HCT116 (cell line): Measurements from ENCODE around the gene SLC25A25. TPM values are rescaled to one million over a fixed set of nuclear protein-coding genes. Genes with fewer than 3 reads are reported as not detected.

ENCODE experiments used
- ATAC-seq: fragments of 200-7000 bp; cut with Tn5 transposase; 2 replicates; pipeline ENCODE4 v1.9.1; 2020; ENCODE audit warnings: mild to moderate bottlenecking, moderate library complexity
- BruUV-seq: library from RNA; stranded (reverse); fragments of 400-500 nt; replicated peaks from 2 replicates; lab custom pipeline; 2021; lab: Mats Ljungman, UMichigan
- CTCF ChIA-PET: fragments of 300-600 bp; sonication (Branson Sonifier 250); formaldehyde crosslinking; loops from one replicate; lab custom pipeline; 2021; ENCODE audit warnings: antibody characterized with exemption; lab: Charles Lee
- POLR2A ChIA-PET: fragments of 300-600, 350-600 bp; sonication (Branson Sonifier 250); formaldehyde crosslinking; loops from one replicate; lab custom pipeline; 2021; ENCODE audit warnings: antibody characterized with exemption; lab: Charles Lee
- RAD21 ChIA-PET, 2 experiments: fragments of 300-600 bp; sonication (Branson Sonifier 250); formaldehyde crosslinking; loops; one replicate each; lab custom pipeline; 2023; ENCODE audit warnings: low total read pairs in 2 of 2; ENCODE audit not compliant: uncharacterized antibody in 2 of 2, unreplicated experiment in 2 of 2, low non-redundant PET in 1 of 2; lab: Charles Lee
- DNase-seq: peaks from one replicate; pipeline ENCODE4 v3.0.0-alpha.2; 2010; ENCODE audit warnings: low read depth, low spot score
- H2AFZ ChIP-seq: fragments of 200-600 bp; shearing (Covaris generic), sonication (generic); 2 replicates; pipeline ENCODE4 v1.6.1; 2017; ENCODE audit warnings: low read depth, mixed run types, mixed read lengths, antibody characterized with exemption, low read length; ENCODE audit not compliant: poor library complexity, severe bottlenecking
- H3K27ac ChIP-seq: 2 replicates; pipeline ENCODE4 v1.5.1; 2012; ENCODE audit warnings: low read depth, low read length
- H3K27me3 ChIP-seq: fragments of 200-600 bp; sonication (generic); 2 replicates; pipeline ENCODE4 v1.6.1; 2016; ENCODE audit warnings: mixed run types, low read length, mixed read lengths; ENCODE audit not compliant: insufficient read depth
- H3K36me3 ChIP-seq, 2 experiments: fragments of 200-500 bp in 1 of 2; fragments of 200-600 bp in 1 of 2; sonication (Bioruptor generic) in 1 of 2; sonication (generic) in 1 of 2; 2 replicates each; pipeline versions ENCODE4 v1.5.1 to v1.6.1; 2014 to 2016; ENCODE audit warnings: low read length in 2 of 2, inconsistent platforms in 1 of 2, mixed read lengths in 1 of 2, mixed run types in 1 of 2; ENCODE audit not compliant: insufficient read depth in 2 of 2, control insufficient read depth in 1 of 2
- H3K4me1 ChIP-seq, 2 experiments: fragments of 200-600 bp in 1 of 2; sonication (generic) in 1 of 2; 2 replicates each; pipeline versions ENCODE4 v1.5.1 to v1.6.1; 2012 to 2017; ENCODE audit warnings: low read length in 2 of 2, inconsistent platforms in 1 of 2, mild to moderate bottlenecking in 1 of 2, mixed read lengths in 1 of 2, mixed run types in 1 of 2, moderate library complexity in 1 of 2; ENCODE audit not compliant: insufficient read depth in 2 of 2, control insufficient read depth in 1 of 2
- H3K4me2 ChIP-seq: fragments of 200-600 bp; sonication (generic); 2 replicates; pipeline ENCODE4 v1.6.1; 2017; ENCODE audit warnings: mixed run types, low read length, mixed read lengths
- H3K4me3 ChIP-seq, 2 experiments: fragments of 200-600 bp in 1 of 2; sonication (generic) in 1 of 2; replicated peaks in 1 of 2; 2 replicates each; pipeline ENCODE4 v1.5.1; 2011 to 2016; ENCODE audit warnings: low read length in 2 of 2, control low read depth in 1 of 2, low read depth in 1 of 2, mild to moderate bottlenecking in 1 of 2, mixed read lengths in 1 of 2, mixed run types in 1 of 2
- H3K79me2 ChIP-seq: fragments of 200-600 bp; sonication (generic); 2 replicates; pipeline ENCODE4 v1.6.1; 2017; ENCODE audit warnings: mild to moderate bottlenecking, mixed run types, low read length, moderate library complexity, mixed read lengths; ENCODE audit not compliant: insufficient read depth
- H3K9ac ChIP-seq: fragments of 200-600 bp; sonication (generic); 2 replicates; pipeline ENCODE4 v1.6.1; 2016; ENCODE audit warnings: low read length, mixed read lengths
- H3K9me2 ChIP-seq: fragments of 200-600 bp; sonication (generic), shearing (Covaris generic); 2 replicates; pipeline ENCODE4 v1.6.1; 2017; ENCODE audit warnings: mixed run types, mild to moderate bottlenecking, moderate library complexity; ENCODE audit not compliant: insufficient read depth
- H3K9me3 ChIP-seq, 2 experiments: fragments of 200-500 bp in 1 of 2; fragments of 200-600 bp in 1 of 2; sonication (Bioruptor generic) in 1 of 2; sonication (generic) in 1 of 2; 2 replicates each; pipeline ENCODE4 v1.6.1; 2014 to 2017; ENCODE audit warnings: low read length in 2 of 2, mixed read lengths in 2 of 2, inconsistent platforms in 1 of 2, low read depth in 1 of 2, mild to moderate bottlenecking in 1 of 2, mixed run types in 1 of 2, moderate library complexity in 1 of 2; ENCODE audit not compliant: control insufficient read depth in 1 of 2, insufficient read depth in 1 of 2
- H4K20me1 ChIP-seq: fragments of 200-600 bp; sonication (generic), shearing (Covaris generic); 2 replicates; pipeline ENCODE4 v1.6.1; 2017; ENCODE audit warnings: mixed run types, mild to moderate bottlenecking, moderate library complexity; ENCODE audit not compliant: insufficient read depth
- CBX3 ChIP-seq: IDR thresholded peaks from 2 replicates; pipeline ENCODE4 v1.6.1; 2012; ENCODE audit warnings: low read depth
- CEBPB ChIP-seq: IDR thresholded peaks from 2 replicates; pipeline ENCODE4 v1.6.1; 2012; ENCODE audit warnings: low read depth
- EGR1 ChIP-seq: IDR thresholded peaks from 2 replicates; pipeline ENCODE4 v1.6.1; 2012; ENCODE audit warnings: low read depth
- ELF1 ChIP-seq: IDR thresholded peaks from 2 replicates; pipeline ENCODE4 v1.6.1; 2012; ENCODE audit warnings: low read depth, borderline replicate concordance
- EZH2 ChIP-seq: fragments of 200-600 bp; sonication (generic); IDR thresholded peaks from 2 replicates; pipeline ENCODE4 v1.6.1; 2017; ENCODE audit warnings: antibody characterized with exemption, mixed run types
- EZH2phosphoT487 ChIP-seq: fragments of 200-600 bp; IDR thresholded peaks from 2 replicates; pipeline ENCODE4 v1.6.1; 2018; ENCODE audit warnings: antibody characterized with exemption, borderline replicate concordance
- FOSL1 ChIP-seq: IDR thresholded peaks from 2 replicates; pipeline ENCODE4 v1.6.1; 2012; ENCODE audit warnings: low read depth
- JUND ChIP-seq: IDR thresholded peaks from 2 replicates; pipeline ENCODE4 v1.6.1; 2012
- POLR2AphosphoS5 ChIP-seq: IDR thresholded peaks from 2 replicates; pipeline ENCODE4 v1.6.1; 2011; ENCODE audit warnings: mild to moderate bottlenecking, low read depth, low read length, moderate library complexity
- RAD21 ChIP-seq: IDR thresholded peaks from 2 replicates; pipeline ENCODE4 v1.6.1; 2012; ENCODE audit warnings: low read depth, mild to moderate bottlenecking
- SIN3A ChIP-seq: IDR thresholded peaks from 2 replicates; pipeline ENCODE4 v1.6.1; 2012; ENCODE audit warnings: low read depth
- SP1 ChIP-seq: IDR thresholded peaks from 2 replicates; pipeline ENCODE4 v1.6.1; 2012; ENCODE audit warnings: low read depth
- YY1 ChIP-seq: IDR thresholded peaks from 2 replicates; pipeline ENCODE4 v1.6.1; 2011; ENCODE audit warnings: low read length, low read depth, moderate library complexity, mild to moderate bottlenecking; ENCODE audit not compliant: insufficient replicate concordance; ENCODE audit errors: extremely low read depth
- ZFX ChIP-seq: fragments of 450-650 bp; IDR thresholded peaks from 2 replicates; pipeline ENCODE4 v1.6.1; 2017
- intact Hi-C: fragments of 100-400 bp; cut with micrococcal nuclease; formaldehyde crosslinking; loops from 2 replicates; pipeline ENCODE4 v1.10.0; 2022
- total RNA-seq: library from RNA; stranded (reverse); gene quantifications from one replicate; pipeline ENCODE4 v1.2.1, GENCODE V29; 2021; ENCODE audit not compliant: unreplicated experiment
- TF ChIP-seq, protein P1 (sequence below): IDR thresholded peaks from 2 replicates; pipeline ENCODE4 v1.6.1; 2012
- TF ChIP-seq, protein P2 (sequence below): IDR thresholded peaks from 2 replicates; pipeline ENCODE4 v1.6.1; 2012; ENCODE audit warnings: low read depth

The SLC25A25 gene
- total RNA-seq, 1 experiment from 2014 or later, result 15.3 TPM

DNA sequence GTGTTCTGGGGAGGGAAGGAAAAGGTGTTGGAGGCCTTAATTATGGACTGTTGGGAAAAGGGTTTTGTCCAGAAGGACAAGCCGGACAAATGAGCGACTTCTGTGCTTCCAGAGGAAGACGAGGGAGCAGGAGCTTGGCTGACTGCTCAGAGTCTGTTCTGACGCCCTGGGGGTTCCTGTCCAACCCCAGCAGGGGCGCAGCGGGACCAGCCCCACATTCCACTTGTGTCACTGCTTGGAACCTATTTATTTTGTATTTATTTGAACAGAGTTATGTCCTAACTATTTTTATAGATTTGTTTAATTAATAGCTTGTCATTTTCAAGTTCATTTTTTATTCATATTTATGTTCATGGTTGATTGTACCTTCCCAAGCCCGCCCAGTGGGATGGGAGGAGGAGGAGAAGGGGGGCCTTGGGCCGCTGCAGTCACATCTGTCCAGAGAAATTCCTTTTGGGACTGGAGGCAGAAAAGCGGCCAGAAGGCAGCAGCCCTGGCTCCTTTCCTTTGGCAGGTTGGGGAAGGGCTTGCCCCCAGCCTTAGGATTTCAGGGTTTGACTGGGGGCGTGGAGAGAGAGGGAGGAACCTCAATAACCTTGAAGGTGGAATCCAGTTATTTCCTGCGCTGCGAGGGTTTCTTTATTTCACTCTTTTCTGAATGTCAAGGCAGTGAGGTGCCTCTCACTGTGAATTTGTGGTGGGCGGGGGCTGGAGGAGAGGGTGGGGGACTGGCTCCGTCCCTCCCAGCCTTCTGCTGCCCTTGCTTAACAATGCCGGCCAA, 40.4 kb downstream of the SLC25A25 start:
- POLR2A ChIA-PET, result interaction anchor here (1.3 kb wide), 1 partner anchor 10 kb away, joined by 3 read pairs; no protein-coding TSS in a partner anchor

GRCh38 chr9:128109050-128109709, 41.1 kb downstream of the SLC25A25 start:
- H3K36me3 ChIP-seq, result peaks cover 4 to 29% of the 10 kb centered on the region in 2 experiments

More for the DNA sequence above, 40.4 kb downstream of the SLC25A25 start:
- RAD21 ChIA-PET, result no interaction called here
- Histone ChIP-seq H3K9me2 (no peaks in the 10 kb centered on the region), H3K27me3 (no peaks in the 10 kb centered on the region), H2AFZ (no peak overlapping the region), H3K79me2 (peaks cover under 1% of the 10 kb centered on the region; the same call in 1 of the 2 replicates), H3K9me3 (no peaks in the 10 kb centered on the region), H3K27ac (no peak overlapping the region), H3K4me2 (no peak overlapping the region), H3K36me3 (peaks cover 7 to 34% of the 10 kb centered on the region in 2 experiments)
- no peak for ATAC-seq
- intact Hi-C loops, result no loop called here
- BruUV-seq, result no TSS peak
- TF ChIP-seq POLR2AphosphoS5, result no peak; the same call in 1 of the 2 replicates
- TF ChIP-seq SIN3A, result no peak
- no peak for TF ChIP-seq FOSL1
- no peak for TF ChIP-seq EGR1
- TF ChIP-seq SP1, result no peak
- TF ChIP-seq, protein P1, sequence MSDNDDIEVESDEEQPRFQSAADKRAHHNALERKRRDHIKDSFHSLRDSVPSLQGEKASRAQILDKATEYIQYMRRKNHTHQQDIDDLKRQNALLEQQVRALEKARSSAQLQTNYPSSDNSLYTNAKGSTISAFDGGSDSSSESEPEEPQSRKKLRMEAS, result no peak
- TF ChIP-seq CBX3, result no peak
- TF ChIP-seq EZH2phosphoT487, result no peak
- no peak for TF ChIP-seq JUND
- TF ChIP-seq, all 23 proteins: peak for 0
- CTCF ChIA-PET, result interaction anchor here (1.1 to 1.8 kb wide), 1 partner anchor 9 kb away, joined by 4 to 7 read pairs; no protein-coding TSS in a partner anchor
- no peak overlapping the region for H3K4me3 ChIP-seq
- no peaks in the 10 kb centered on the region for H4K20me1 ChIP-seq
- DNase-seq, result no peak
- no peaks in the 10 kb centered on the region for H3K4me1 ChIP-seq
- H3K9ac ChIP-seq, result no peak overlapping the region

More at GRCh38 chr9:128109050-128109709, 41.1 kb downstream of the SLC25A25 start:
- no peak overlapping the region for H3K4me3 ChIP-seq
- H3K4me1 ChIP-seq, result no peaks in the 10 kb centered on the region
- H3K9me2 ChIP-seq, result no peaks in the 10 kb centered on the region
- DNase-seq, result no peak
- RAD21 ChIA-PET, result no interaction called here
- H3K9me3 ChIP-seq, result no peaks in the 10 kb centered on the region
- H3K79me2 ChIP-seq, result no peaks in the 10 kb centered on the region
- no peak overlapping the region for H2AFZ ChIP-seq
- intact Hi-C loops, result no loop called here
- ATAC-seq, result no peak
- no peak overlapping the region for H3K4me2 ChIP-seq
- no peaks in the 10 kb centered on the region for H4K20me1 ChIP-seq
- H3K27me3 ChIP-seq, result no peaks in the 10 kb centered on the region
- CTCF ChIA-PET, result interaction anchor here (1.1 kb wide), 1 partner anchor 8 kb away, joined by 4 read pairs; no protein-coding TSS in a partner anchor
- no peak overlapping the region for H3K27ac ChIP-seq
- BruUV-seq, result no TSS peak
- TF ChIP-seq CEBPB (no peak), FOSL1 (no peak), YY1 (no peak), ELF1 (no peak), EZH2 (no peak), SIN3A (no peak), ZFX (no peak), EGR1 (no peak), RAD21 (no peak), CBX3 (no peak)
- TF ChIP-seq, protein P2, sequence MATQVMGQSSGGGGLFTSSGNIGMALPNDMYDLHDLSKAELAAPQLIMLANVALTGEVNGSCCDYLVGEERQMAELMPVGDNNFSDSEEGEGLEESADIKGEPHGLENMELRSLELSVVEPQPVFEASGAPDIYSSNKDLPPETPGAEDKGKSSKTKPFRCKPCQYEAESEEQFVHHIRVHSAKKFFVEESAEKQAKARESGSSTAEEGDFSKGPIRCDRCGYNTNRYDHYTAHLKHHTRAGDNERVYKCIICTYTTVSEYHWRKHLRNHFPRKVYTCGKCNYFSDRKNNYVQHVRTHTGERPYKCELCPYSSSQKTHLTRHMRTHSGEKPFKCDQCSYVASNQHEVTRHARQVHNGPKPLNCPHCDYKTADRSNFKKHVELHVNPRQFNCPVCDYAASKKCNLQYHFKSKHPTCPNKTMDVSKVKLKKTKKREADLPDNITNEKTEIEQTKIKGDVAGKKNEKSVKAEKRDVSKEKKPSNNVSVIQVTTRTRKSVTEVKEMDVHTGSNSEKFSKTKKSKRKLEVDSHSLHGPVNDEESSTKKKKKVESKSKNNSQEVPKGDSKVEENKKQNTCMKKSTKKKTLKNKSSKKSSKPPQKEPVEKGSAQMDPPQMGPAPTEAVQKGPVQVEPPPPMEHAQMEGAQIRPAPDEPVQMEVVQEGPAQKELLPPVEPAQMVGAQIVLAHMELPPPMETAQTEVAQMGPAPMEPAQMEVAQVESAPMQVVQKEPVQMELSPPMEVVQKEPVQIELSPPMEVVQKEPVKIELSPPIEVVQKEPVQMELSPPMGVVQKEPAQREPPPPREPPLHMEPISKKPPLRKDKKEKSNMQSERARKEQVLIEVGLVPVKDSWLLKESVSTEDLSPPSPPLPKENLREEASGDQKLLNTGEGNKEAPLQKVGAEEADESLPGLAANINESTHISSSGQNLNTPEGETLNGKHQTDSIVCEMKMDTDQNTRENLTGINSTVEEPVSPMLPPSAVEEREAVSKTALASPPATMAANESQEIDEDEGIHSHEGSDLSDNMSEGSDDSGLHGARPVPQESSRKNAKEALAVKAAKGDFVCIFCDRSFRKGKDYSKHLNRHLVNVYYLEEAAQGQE, result no peak
- TF ChIP-seq, all 23 proteins: peak for 0
- no peak overlapping the region for H3K9ac ChIP-seq
- POLR2A ChIA-PET, result interaction anchor here (1.4 kb wide), 1 partner anchor 15 kb away, joined by 4 read pairs; no protein-coding TSS in a partner anchor
